Cardiac fibroblast (primary cell): ENCODE data around the gene AMN.
"Not testable (repeated sequence)": the region's sequence is repeated elsewhere in the genome, so short reads cannot be mapped to it uniquely, and the experiment has no call there.

Source experiments
- DNase-seq, 2 donors: peaks; one replicate each; pipeline versions ENCODE4 v3.0.0 to v3.0.0-alpha.2; 2010; ENCODE audit warnings: low read depth in 2 of 2
- H3K4me3 ChIP-seq, 2 donors: replicated peaks in 1 of 2; 1 replicate in 1 of 2; 2 replicates in 1 of 2; pipeline ENCODE4 v1.5.1; 2011; ENCODE audit warnings: low read depth in 2 of 2, low read length in 2 of 2, mild to moderate bottlenecking in 2 of 2, moderate library complexity in 1 of 2
- CTCF ChIP-seq: IDR thresholded peaks from one replicate; pipeline ENCODE4 v1.5.1; 2011; ENCODE audit warnings: low read depth, mild to moderate bottlenecking, low read length, inconsistent platforms

AMN gene

GRCh38 chr14:102922490-102923200, at the start of gene AMN:
Gene AMN (plus strand): TSS chr14:102922663. CDS start chr14:102922689, 26 bp downstream.
- DNase-seq = peak in 1 of 2 donors; percentile 14
- no peak for TF ChIP-seq CTCF
- peak within 1 kb of the TSS; percentile 34 to 39 for H3K4me3 ChIP-seq

GRCh38 chr14:102873131-102873530, 49.3 kb upstream of the AMN start:
- TF ChIP-seq CTCF = no peak
- no peak overlapping the region for H3K4me3 ChIP-seq
- DNase-seq = no peak

GRCh38 chr14:102873546-102874061, 48.9 kb upstream of the AMN start:
- no peak for TF ChIP-seq CTCF
- no peak overlapping the region for H3K4me3 ChIP-seq
- DNase-seq = no peak

- DNase-seq = peak in 1 of 2 donors; percentile 12
- TF ChIP-seq CTCF = no peak
- H3K4me3 ChIP-seq = no peak overlapping the region
Measured at GRCh38 chr14:102875652-102876051, 46.8 kb upstream of the AMN start.

GRCh38 chr14:102877511-102877910, 45.0 kb upstream of the AMN start:
- DNase-seq, H3K4me3 ChIP-seq: not testable (repeated sequence)

- TF ChIP-seq CTCF = no peak
- no peak for DNase-seq
- H3K4me3 ChIP-seq = no peak overlapping the region
Measured at GRCh38 chr14:102878174-102878969, 44.1 kb upstream of the AMN start.

- no peak overlapping the region for H3K4me3 ChIP-seq
- DNase-seq = peak in 1 of 2 donors; percentile 20
- no peak for TF ChIP-seq CTCF
Measured at GRCh38 chr14:102878970-102879460, 43.4 kb upstream of the AMN start.
